H1 (cell line): ENCODE results near the gene TXNL4A. TPM values are rescaled to one million over a fixed set of nuclear protein-coding genes. Genes with fewer than 3 reads are reported as not detected.

Experiments used
- CTCF ChIA-PET: fragments of 300-600 bp; sonication (Branson Sonifier 250); formaldehyde crosslinking; loops from one replicate; lab custom pipeline; 2021; ENCODE audit not compliant: partially characterized antibody; lab: Charles Lee
- POLR2A ChIA-PET: fragments of 300-600 bp; sonication (Branson Sonifier 250); formaldehyde crosslinking; loops from one replicate; lab custom pipeline; 2021; ENCODE audit warnings: inconsistent platforms; ENCODE audit not compliant: partially characterized antibody; lab: Charles Lee
- DNase-seq, 2 experiments: peaks; one replicate each; pipeline versions ENCODE4 v3.0.0 to v3.0.0-alpha.2; 2010 to 2022; ENCODE audit warnings: low spot score in 2 of 2, low read depth in 1 of 2, mixed read lengths in 1 of 2
- FAIRE-seq: peaks from 2 replicates; lab custom pipeline; 2011; peaks lifted over from hg19 to GRCh38; lab: Jason Lieb, UNC
- H2AFZ ChIP-seq: 2 replicates; pipeline ENCODE4 v1.8.1; 2012; ENCODE audit warnings: low read length, inconsistent platforms
- H2AK5ac ChIP-seq: 2 replicates; pipeline ENCODE4 v1.6.1; 2013; ENCODE audit warnings: low read depth, low read length
- H2BK120ac ChIP-seq: replicated peaks from 2 replicates; pipeline ENCODE3; 2013; ENCODE audit warnings: low read depth, low read length, inconsistent platforms
- H2BK12ac ChIP-seq: 2 replicates; pipeline ENCODE4 v1.6.1; 2013; ENCODE audit warnings: low read depth, low read length
- H2BK15ac ChIP-seq: 2 replicates; pipeline ENCODE4 v1.6.1; 2013; ENCODE audit warnings: low read length
- H2BK20ac ChIP-seq: 2 replicates; pipeline ENCODE4 v1.6.1; 2013; ENCODE audit warnings: low read length
- H2BK5ac ChIP-seq: 2 replicates; pipeline ENCODE4 v1.6.1; 2013; ENCODE audit warnings: low read depth, low read length
- H3K14ac ChIP-seq: 2 replicates; pipeline ENCODE4 v1.6.1; 2013; ENCODE audit warnings: inconsistent platforms; ENCODE audit not compliant: insufficient read length
- H3K18ac ChIP-seq: 2 replicates; pipeline ENCODE4 v1.6.1; 2013; ENCODE audit warnings: low read length; ENCODE audit errors: extremely low read depth
- H3K23ac ChIP-seq: 2 replicates; pipeline ENCODE4 v1.6.1; 2013; ENCODE audit warnings: inconsistent platforms; ENCODE audit not compliant: insufficient read length
- H3K23me2 ChIP-seq: 2 replicates; pipeline ENCODE4 v1.6.1; 2013; ENCODE audit warnings: low read depth, low read length
- H3K27ac ChIP-seq: 2 replicates; pipeline ENCODE4 v1.6.1; 2011; ENCODE audit warnings: low read depth, low read length, inconsistent platforms
- H3K27me3 ChIP-seq, 4 experiments: replicated peaks in 1 of 4; 1 replicate in 1 of 4; 2 replicates in 3 of 4; pipeline versions ENCODE4 v1.6.1 to v1.8.1; 2011 to 2013; ENCODE audit warnings: low read length in 3 of 4, mild to moderate bottlenecking in 3 of 4, inconsistent platforms in 2 of 4, mixed read lengths in 2 of 4, moderate library complexity in 1 of 4; ENCODE audit not compliant: control insufficient read depth in 3 of 4, insufficient read depth in 3 of 4; ENCODE audit errors: extremely low read depth in 1 of 4
- H3K36me3 ChIP-seq, 4 experiments: 2 replicates each; pipeline versions ENCODE4 v1.6.1 to v1.8.1; 2011 to 2013; ENCODE audit warnings: mild to moderate bottlenecking in 4 of 4, low read length in 3 of 4, moderate library complexity in 2 of 4, control low read depth in 1 of 4, inconsistent platforms in 1 of 4; ENCODE audit not compliant: insufficient read depth in 4 of 4, control insufficient read depth in 2 of 4
- H3K4ac ChIP-seq: replicated peaks from 2 replicates; pipeline ENCODE3; 2013; ENCODE audit warnings: low read length, low read depth, mixed read lengths, inconsistent platforms; ENCODE audit not compliant: insufficient read length
- H3K4me1 ChIP-seq, 4 experiments: replicated peaks in 1 of 4; 1 replicate in 1 of 4; 2 replicates in 3 of 4; pipeline versions ENCODE4 v1.6.1 to v1.8.1; 2011 to 2013; ENCODE audit warnings: low read length in 3 of 4, inconsistent platforms in 2 of 4, mixed read lengths in 1 of 4; ENCODE audit not compliant: insufficient read depth in 4 of 4, control insufficient read depth in 3 of 4
- H3K4me2 ChIP-seq, 2 experiments: 2 replicates each; pipeline versions ENCODE4 v1.6.1 to v1.8.1; 2011 to 2013; ENCODE audit warnings: low read depth in 2 of 2, low read length in 2 of 2, control low read depth in 1 of 2, inconsistent platforms in 1 of 2, mild to moderate bottlenecking in 1 of 2; ENCODE audit not compliant: insufficient read depth in 1 of 2
- H3K4me3 ChIP-seq, 4 experiments: fragments of 200-600, 300-600 bp in 1 of 4; sonication (generic), shearing (Covaris generic), sonication (Bioruptor Twin) in 1 of 4; 2 replicates each; pipeline versions ENCODE4 v1.5.1 to v1.8.1; 2011 to 2016; ENCODE audit warnings: low read length in 4 of 4, low read depth in 3 of 4, control low read depth in 2 of 4, inconsistent platforms in 2 of 4, mild to moderate bottlenecking in 2 of 4, mixed read lengths in 1 of 4, moderate library complexity in 1 of 4; ENCODE audit not compliant: insufficient read depth in 2 of 4; ENCODE audit errors: extremely low read depth in 1 of 4
- H3K56ac ChIP-seq: replicated peaks from 2 replicates; pipeline ENCODE3; 2013; ENCODE audit warnings: low read depth, mild to moderate bottlenecking, mixed read lengths, low read length, inconsistent platforms; ENCODE audit not compliant: insufficient read length
- H3K79me1 ChIP-seq: 2 replicates; pipeline ENCODE4 v1.6.1; 2013; ENCODE audit warnings: low read depth, low read length, control low read depth
- H3K79me2 ChIP-seq, 2 experiments: 2 replicates each; pipeline versions ENCODE4 v1.6.1 to v1.8.1; 2012 to 2013; ENCODE audit warnings: low read length in 2 of 2, mild to moderate bottlenecking in 2 of 2, inconsistent platforms in 1 of 2; ENCODE audit not compliant: insufficient read depth in 2 of 2, control insufficient read depth in 1 of 2
- H3K9ac ChIP-seq, 4 experiments: replicated peaks in 1 of 4; 1 replicate in 1 of 4; 2 replicates in 3 of 4; pipeline versions ENCODE4 v1.6.1 to v1.8.1; 2011 to 2013; ENCODE audit warnings: low read depth in 3 of 4, low read length in 3 of 4, control low read depth in 2 of 4, mild to moderate bottlenecking in 2 of 4, moderate library complexity in 2 of 4, inconsistent platforms in 1 of 4; ENCODE audit errors: extremely low read depth in 1 of 4
- H3K9me3 ChIP-seq, 2 experiments: 2 replicates each; pipeline versions ENCODE4 v1.6.1 to v1.8.1; 2012 to 2013; ENCODE audit warnings: mild to moderate bottlenecking in 2 of 2, moderate library complexity in 2 of 2, control low read depth in 1 of 2, inconsistent platforms in 1 of 2, low read depth in 1 of 2, low read length in 1 of 2, mixed read lengths in 1 of 2; ENCODE audit not compliant: insufficient read depth in 2 of 2
- H4K20me1 ChIP-seq, 2 experiments: replicated peaks in 1 of 2; 2 replicates each; pipeline versions ENCODE3 to v1.8.1; 2011 to 2013; ENCODE audit warnings: inconsistent platforms in 2 of 2, low read length in 2 of 2, mild to moderate bottlenecking in 1 of 2; ENCODE audit not compliant: insufficient read depth in 2 of 2, control insufficient read depth in 1 of 2
- H4K5ac ChIP-seq: 2 replicates; pipeline ENCODE4 v1.6.1; 2013; ENCODE audit warnings: low read length, low read depth, mixed read lengths, inconsistent platforms; ENCODE audit not compliant: insufficient read length
- H4K8ac ChIP-seq: 2 replicates; pipeline ENCODE4 v1.8.0; 2013; ENCODE audit warnings: mild to moderate bottlenecking, moderate library complexity, low read length, inconsistent platforms; ENCODE audit not compliant: insufficient read depth; ENCODE audit errors: extremely low read depth
- H4K91ac ChIP-seq: replicated peaks from 2 replicates; pipeline ENCODE3; 2013; ENCODE audit warnings: low read length, mixed read lengths, inconsistent platforms; ENCODE audit not compliant: insufficient read length
- CEBPB ChIP-seq: IDR thresholded peaks from 2 replicates; pipeline ENCODE4 v1.6.1; 2012; ENCODE audit warnings: low read depth, low read length
- CHD2 ChIP-seq: IDR thresholded peaks from 2 replicates; pipeline ENCODE4 v1.6.1; 2012; ENCODE audit warnings: low read length, improper control_type of control experiment
- CTBP2 ChIP-seq: IDR thresholded peaks from 2 replicates; pipeline ENCODE4 v1.7.0; 2011; ENCODE audit warnings: borderline replicate concordance, mild to moderate bottlenecking, moderate library complexity, mixed read lengths, low read length; ENCODE audit not compliant: insufficient read depth, insufficient read length
- EGR1 ChIP-seq: IDR thresholded peaks from 2 replicates; pipeline ENCODE4 v1.6.1; 2011; ENCODE audit warnings: low read depth, low read length, borderline replicate concordance
- HDAC6 ChIP-seq: IDR thresholded peaks from one replicate; pipeline ENCODE4 v1.7.1; 2012; ENCODE audit warnings: low read depth, mild to moderate bottlenecking, inconsistent platforms, low read length, moderate library complexity
- SIRT6 ChIP-seq: IDR thresholded peaks from one replicate; pipeline ENCODE4 v1.7.1; 2012; ENCODE audit warnings: low read length, inconsistent platforms
- TCF12 ChIP-seq: IDR thresholded peaks from 2 replicates; pipeline ENCODE4 v1.6.1; 2011; ENCODE audit warnings: low read depth, mild to moderate bottlenecking, low read length
- WGBS, 2 experiments: shearing (Covaris generic) in 1 of 2; methylation state at CpG; one replicate each; pipeline versions ENCODE4 v1.1.6 to v1.1.7; 2013 to 2015; ENCODE audit warnings: low lambda C conversion rate in 2 of 2, mixed read lengths in 2 of 2, inconsistent platforms in 1 of 2, low coverage in 1 of 2, missing lambda C conversion rate in 1 of 2; ENCODE audit not compliant: insufficient replicate concordance in 2 of 2, insufficient coverage in 1 of 2, insufficient read length in 1 of 2; ENCODE audit errors: extremely low coverage in 1 of 2, missing lambda C conversion rate in 1 of 2; 5-methylcytosine and 5-hydroxymethylcytosine counted together
- polyA plus RNA-seq, 7 experiments: library from polyadenylated mRNA; depleted of rRNA in 3 of 7; stranded (reverse) in 5 of 7; unstranded in 2 of 7; fragments of >200 nt in 5 of 7; fragments of 200-250 nt in 2 of 7; gene quantifications; 1 replicate in 5 of 7; 2 replicates in 1 of 7; 4 replicates in 1 of 7; pipeline versions ENCODE4 v1.2.1 to v1.2.3, GENCODE V29; 2011 to 2013; ENCODE audit warnings: missing spikeins in 2 of 7, mixed read lengths in 2 of 7
- total RNA-seq: library from RNA; stranded (reverse); fragmentation: NEBNext Ultra II Directional; extraction: Animal tissue kit (Norgen Biotek cat#: 25700); gene quantifications from 2 replicates; pipeline ENCODE4 v1.2.1, GENCODE V29; 2021
- TF ChIP-seq, protein P1 (sequence below): IDR thresholded peaks from 2 replicates; pipeline ENCODE4 v1.6.1; 2011; ENCODE audit warnings: low read depth, mild to moderate bottlenecking, low read length; ENCODE audit not compliant: insufficient read depth
- TF ChIP-seq, protein P2 (sequence below), 3 experiments: IDR thresholded peaks; 1 replicate in 2 of 3; 2 replicates in 1 of 3; pipeline versions ENCODE4 v1.5.1 to v1.6.1; 2011; ENCODE audit warnings: low read length in 3 of 3, mild to moderate bottlenecking in 3 of 3, inconsistent platforms in 2 of 3, low read depth in 1 of 3, moderate library complexity in 1 of 3; ENCODE audit not compliant: insufficient read depth in 1 of 3; ENCODE audit errors: control extremely low read depth in 1 of 3

The TXNL4A gene
- total and polyA plus RNA-seq, 2 of the 8 experiments (the other 6 are each of a cell fraction or from before 2014, with no cell fraction given) = 169 to 181 TPM

- POLR2A ChIA-PET = no interaction called here
- DNase-seq = no peak
- Histone ChIP-seq H2BK20ac (no peak overlapping the region), H2BK5ac (no peak overlapping the region), H3K36me3 (peaks cover 0 to 39% (median 15%) of the 10 kb centered on the region in 4 experiments), H3K79me1 (peaks cover 7% of the 10 kb centered on the region; the same call in 1 of the 2 replicates), H4K5ac (no peak overlapping the region), H2BK15ac (no peak overlapping the region), H3K4me1 (no peaks in the 10 kb centered on the region)
- 87% methylated on average over 4 of the region's 4 CpGs; no CpG with 5 or more reads in 1 of the 2 experiments for WGBS, 2 experiments
- CTCF ChIA-PET = no interaction called here
- no peak for TF ChIP-seq CTBP2
- TF ChIP-seq, protein P1, sequence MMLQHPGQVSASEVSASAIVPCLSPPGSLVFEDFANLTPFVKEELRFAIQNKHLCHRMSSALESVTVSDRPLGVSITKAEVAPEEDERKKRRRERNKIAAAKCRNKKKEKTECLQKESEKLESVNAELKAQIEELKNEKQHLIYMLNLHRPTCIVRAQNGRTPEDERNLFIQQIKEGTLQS = no peak
- no peak for TF ChIP-seq EGR1
- no peak for TF ChIP-seq SIRT6
- TF ChIP-seq CHD2 = no peak
- TF ChIP-seq, protein P2, sequence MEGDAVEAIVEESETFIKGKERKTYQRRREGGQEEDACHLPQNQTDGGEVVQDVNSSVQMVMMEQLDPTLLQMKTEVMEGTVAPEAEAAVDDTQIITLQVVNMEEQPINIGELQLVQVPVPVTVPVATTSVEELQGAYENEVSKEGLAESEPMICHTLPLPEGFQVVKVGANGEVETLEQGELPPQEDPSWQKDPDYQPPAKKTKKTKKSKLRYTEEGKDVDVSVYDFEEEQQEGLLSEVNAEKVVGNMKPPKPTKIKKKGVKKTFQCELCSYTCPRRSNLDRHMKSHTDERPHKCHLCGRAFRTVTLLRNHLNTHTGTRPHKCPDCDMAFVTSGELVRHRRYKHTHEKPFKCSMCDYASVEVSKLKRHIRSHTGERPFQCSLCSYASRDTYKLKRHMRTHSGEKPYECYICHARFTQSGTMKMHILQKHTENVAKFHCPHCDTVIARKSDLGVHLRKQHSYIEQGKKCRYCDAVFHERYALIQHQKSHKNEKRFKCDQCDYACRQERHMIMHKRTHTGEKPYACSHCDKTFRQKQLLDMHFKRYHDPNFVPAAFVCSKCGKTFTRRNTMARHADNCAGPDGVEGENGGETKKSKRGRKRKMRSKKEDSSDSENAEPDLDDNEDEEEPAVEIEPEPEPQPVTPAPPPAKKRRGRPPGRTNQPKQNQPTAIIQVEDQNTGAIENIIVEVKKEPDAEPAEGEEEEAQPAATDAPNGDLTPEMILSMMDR (IDR thresholded peaks at IDR 0.05; ENCODE audit: control extremely low read depth in 1 of 3, insufficient read depth in 1 of 3, low read depth in 1 of 3, low read length in 3 of 3) = no peak
- TF ChIP-seq HDAC6 = no peak
- TF ChIP-seq TCF12 = no peak
- no peak for TF ChIP-seq CEBPB
- TF ChIP-seq, all 59 proteins: peak for 0
- Histone ChIP-seq H2BK120ac (no peak overlapping the region), H3K9me3 (no peaks in the 10 kb centered on the region), H2AK5ac (no peak overlapping the region), H3K79me2 (peaks cover 8 to 67% of the 10 kb centered on the region in 2 experiments; a peak in 3 of 4 replicates), H3K56ac (no peak overlapping the region), H3K9ac (no peak overlapping the region), H4K8ac (no peak overlapping the region), H3K4me2 (no peak overlapping the region), H4K91ac (no peak overlapping the region), H3K23ac (no peak overlapping the region), H3K18ac (no peak overlapping the region), H3K23me2 (no peaks in the 10 kb centered on the region), H3K4ac (no peak overlapping the region), H3K27ac (no peak overlapping the region), H3K4me3 (no peak overlapping the region), H2AFZ (no peak overlapping the region), H3K27me3 (no peaks in the 10 kb centered on the region), H4K20me1 (peaks cover 12 to 25% of the 10 kb centered on the region in 2 experiments), H3K14ac (no peak overlapping the region), H2BK12ac (no peak overlapping the region)
- FAIRE-seq = no peak
Observed at GRCh38 chr18:79975043-79975442, 13.3 kb downstream of the TXNL4A start.
